ENCODE results near the gene EPHA10.
"Not testable (repeated sequence)": the region's sequence is repeated elsewhere in the genome, so short reads cannot be mapped to it uniquely, and the experiment has no call there.

The EPHA10 gene

DNA sequence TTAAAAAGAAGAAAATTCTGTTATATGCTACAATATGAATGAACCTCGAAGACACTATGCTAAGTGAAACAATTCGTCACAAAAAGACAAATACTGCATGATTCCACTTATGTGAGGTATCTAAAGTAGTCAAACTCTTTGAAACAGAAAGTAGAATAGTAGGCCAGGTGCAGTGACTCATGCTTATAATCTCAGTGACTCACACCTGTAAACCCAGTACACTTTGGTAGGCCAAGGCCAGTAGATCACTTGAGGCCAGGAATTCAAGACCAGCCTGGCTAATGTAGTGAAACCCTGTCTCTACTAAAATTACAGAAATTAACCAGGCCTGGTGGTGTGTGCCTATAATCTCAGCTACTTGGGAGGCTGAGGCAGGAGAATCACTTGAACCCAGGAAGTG is 25.7 kb downstream of the EPHA10 start:
- DNase-seq (ENCODE audit: extremely low spot score): no peak
- ChIA-PET CTCF (no interaction called here), POLR2A (no interaction called here)
- TF ChIP-seq, protein P1, sequence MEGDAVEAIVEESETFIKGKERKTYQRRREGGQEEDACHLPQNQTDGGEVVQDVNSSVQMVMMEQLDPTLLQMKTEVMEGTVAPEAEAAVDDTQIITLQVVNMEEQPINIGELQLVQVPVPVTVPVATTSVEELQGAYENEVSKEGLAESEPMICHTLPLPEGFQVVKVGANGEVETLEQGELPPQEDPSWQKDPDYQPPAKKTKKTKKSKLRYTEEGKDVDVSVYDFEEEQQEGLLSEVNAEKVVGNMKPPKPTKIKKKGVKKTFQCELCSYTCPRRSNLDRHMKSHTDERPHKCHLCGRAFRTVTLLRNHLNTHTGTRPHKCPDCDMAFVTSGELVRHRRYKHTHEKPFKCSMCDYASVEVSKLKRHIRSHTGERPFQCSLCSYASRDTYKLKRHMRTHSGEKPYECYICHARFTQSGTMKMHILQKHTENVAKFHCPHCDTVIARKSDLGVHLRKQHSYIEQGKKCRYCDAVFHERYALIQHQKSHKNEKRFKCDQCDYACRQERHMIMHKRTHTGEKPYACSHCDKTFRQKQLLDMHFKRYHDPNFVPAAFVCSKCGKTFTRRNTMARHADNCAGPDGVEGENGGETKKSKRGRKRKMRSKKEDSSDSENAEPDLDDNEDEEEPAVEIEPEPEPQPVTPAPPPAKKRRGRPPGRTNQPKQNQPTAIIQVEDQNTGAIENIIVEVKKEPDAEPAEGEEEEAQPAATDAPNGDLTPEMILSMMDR (IDR thresholded peaks at IDR 0.05; ENCODE audit: control extremely low read depth, extremely low read depth, low read depth, missing control alignments): no peak

DNA sequence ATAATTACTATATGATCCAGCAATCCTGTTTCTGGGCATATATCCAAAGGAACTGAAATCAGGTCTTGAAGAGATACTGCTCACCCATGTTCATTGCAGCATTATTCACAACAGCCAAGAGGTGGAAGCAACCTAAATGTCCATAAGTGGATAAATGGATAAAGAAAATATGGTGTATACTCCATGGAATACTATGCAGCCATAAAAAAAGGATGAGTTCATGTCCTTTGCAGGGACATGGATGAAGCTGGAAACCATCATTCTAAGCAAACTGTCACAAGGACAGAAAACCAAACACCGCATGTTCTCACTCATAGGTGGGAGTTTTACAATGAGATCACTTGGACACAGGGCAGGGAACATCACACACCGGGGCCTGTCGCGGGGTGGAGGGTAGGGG is 26.3 kb downstream of the EPHA10 start:
- DNase-seq (ENCODE audit: extremely low spot score); CTCF ChIA-PET; POLR2A ChIA-PET: not testable (repeated sequence)

DNA sequence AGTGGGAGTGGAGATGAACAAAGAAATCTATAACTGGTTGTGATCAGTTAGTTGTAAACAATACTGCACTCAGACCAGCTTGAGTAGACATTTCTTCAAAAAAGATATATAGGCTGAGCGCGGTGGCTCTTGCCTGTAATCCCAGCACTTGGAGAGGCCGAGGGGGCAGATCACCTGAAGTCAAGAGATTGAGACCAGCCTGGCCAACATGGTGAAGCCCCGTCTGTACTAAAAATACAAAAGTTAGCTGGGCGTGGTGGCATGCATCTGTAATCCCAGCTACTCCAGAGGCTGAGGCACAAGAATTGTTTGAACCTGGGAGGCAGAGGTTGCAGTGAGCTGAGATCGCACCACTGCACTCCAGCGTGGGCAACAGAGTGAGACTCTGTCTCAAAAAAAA is 26.9 kb downstream of the EPHA10 start:
- DNase-seq (ENCODE audit: extremely low spot score); POLR2A ChIA-PET; CTCF ChIA-PET: not testable (repeated sequence)

DNA sequence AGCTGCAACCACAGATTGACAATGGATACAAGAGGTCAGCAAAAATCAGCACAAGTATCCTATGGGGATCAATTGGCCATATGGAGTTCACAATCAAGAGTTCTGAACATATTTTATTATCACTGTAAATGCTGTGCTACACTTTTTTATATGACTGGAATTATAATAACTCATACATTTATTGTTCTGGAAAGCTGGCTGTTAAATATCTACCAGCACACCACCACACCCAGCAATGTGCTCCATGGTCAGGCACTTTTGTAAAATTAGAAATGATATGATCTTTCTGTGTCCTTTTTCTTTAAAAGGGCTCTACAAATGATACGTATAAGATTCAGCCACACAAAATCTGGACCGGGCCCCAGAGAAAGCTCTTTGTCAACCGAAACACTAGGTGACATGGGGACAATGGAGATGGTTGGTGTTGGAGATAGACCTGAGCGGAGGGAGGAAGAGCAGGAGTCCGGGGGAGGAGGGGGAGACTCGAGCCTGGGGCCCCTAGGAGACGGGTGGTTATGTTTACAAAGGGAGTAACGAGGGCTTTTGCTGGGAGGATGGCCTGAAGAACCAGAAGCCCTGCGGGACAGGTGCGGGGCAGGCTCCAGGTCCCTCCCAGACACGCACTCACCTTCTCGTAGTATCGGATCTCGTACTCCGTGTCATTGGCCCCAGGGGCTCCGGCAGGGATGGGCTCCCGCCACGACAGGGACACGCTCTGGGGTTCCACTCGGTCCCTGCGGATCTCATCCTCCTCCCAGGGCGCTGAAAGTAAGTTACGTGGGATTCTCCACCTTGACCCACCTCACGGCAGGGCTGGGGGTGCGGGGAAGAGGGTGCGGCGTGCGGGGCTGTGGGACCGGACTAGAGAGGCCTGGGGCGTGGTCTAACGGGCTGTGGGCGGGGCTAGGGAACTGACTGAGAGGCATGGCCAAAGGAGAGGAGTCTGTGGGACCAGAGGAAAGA is 30.0 kb downstream of the EPHA10 start:
- POLR2A ChIA-PET: no interaction called here
- peak; percentile 33 for DNase-seq (ENCODE audit: extremely low spot score)
- TF ChIP-seq, protein P1 (IDR thresholded peaks at IDR 0.05; ENCODE audit: control extremely low read depth, extremely low read depth, low read depth, missing control alignments): no peak
- CTCF ChIA-PET: no interaction called here

DNA sequence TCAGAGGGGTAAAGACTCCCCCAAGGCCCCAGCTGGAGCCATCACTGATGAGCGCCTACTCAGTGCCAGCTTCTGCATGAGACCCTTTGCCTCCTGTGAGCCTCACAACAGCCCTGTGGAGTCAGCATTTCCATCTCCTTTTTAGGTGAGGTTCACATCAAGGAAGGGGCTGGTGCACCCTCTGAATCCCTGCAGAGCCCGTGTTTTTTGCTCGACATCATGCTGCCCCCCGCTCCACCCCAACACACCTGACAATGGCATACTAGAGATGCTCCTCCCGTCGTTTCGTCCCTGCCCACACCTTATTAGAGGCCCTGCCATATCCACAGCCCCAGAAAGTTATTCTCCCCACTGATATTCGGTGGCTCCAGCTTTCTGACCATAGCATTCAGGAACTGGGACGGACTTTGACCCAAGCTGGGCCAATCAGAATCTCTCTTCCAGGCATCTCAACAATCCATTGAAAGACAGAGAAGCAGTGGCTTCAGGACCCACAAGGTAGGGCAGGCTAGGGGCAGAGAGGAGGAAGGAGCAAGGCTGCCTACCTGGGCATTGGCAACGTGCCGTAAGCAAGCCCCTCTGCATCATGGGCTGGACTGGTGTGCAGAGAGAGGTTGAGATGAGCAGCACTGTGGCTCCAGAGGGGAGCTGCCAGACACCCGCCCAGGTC is 32.7 kb downstream of the EPHA10 start:
- POLR2A ChIA-PET: no interaction called here
- TF ChIP-seq, protein P1 (IDR thresholded peaks at IDR 0.05; ENCODE audit: control extremely low read depth, extremely low read depth, low read depth, missing control alignments): no peak
- DNase-seq (ENCODE audit: extremely low spot score): no peak
- CTCF ChIA-PET: no interaction called here

DNA sequence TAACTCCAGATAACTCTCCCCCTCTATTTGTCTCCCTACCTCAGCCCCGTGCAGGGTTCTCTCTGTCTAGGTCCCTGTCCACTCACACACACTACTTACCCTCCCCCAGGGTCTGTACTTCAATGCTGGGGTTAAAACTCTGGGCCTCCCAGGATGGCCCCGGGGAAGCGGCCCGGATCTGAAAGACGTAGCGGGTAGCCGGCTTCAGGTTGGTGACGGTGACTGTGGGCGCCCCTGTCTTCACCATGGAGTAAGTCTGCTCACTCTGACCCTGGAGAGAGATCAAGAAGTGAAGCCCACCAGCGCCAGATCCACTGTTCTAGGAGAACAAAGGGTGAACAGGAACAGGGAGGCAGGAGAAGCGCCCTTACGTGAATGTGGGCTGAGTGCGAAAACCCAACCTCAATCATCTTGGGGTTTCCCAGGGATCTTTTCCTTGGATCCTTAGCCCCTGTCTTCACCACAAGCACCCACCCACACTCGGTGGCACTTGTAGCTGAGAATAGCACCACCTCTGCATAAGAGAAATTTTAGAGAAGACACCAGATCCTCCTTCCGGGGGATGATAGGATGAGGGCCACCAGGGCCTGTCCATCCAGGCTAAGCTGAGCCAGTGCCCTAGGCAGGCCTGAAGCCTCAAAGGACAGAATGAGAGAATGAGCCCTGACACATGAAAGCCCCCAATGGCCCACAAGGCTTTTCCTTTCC is 33.5 kb downstream of the EPHA10 start:
- CTCF ChIA-PET: no interaction called here
- TF ChIP-seq, protein P1 (IDR thresholded peaks at IDR 0.05; ENCODE audit: control extremely low read depth, extremely low read depth, low read depth, missing control alignments): no peak
- DNase-seq (ENCODE audit: extremely low spot score): no peak
- POLR2A ChIA-PET: no interaction called here

DNA sequence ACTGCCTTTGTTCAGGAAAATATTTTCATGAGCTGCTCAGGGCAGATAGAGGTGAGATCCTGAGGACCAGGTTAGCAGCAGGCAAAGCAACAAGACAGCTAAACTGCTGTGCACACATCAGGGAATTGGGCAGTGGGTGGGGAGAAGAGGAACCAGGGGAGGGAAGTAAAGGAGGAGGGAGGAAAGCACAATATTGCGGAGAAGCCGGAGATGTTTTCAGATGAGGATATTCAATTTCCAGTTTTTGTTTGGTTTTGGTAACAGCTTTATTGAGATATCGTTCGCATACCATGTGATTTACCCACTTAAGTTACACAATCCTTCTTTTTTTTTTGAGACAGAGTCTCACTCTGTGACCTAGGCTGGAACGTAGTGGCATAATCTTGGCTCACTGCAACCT is 34.5 kb downstream of the EPHA10 start:
- TF ChIP-seq, protein P1 (IDR thresholded peaks at IDR 0.05; ENCODE audit: control extremely low read depth, extremely low read depth, low read depth, missing control alignments): no peak
- POLR2A ChIA-PET: no interaction called here
- CTCF ChIA-PET: interaction anchor here (1.0 to 1.2 kb wide), 3 partner anchors 8 to 130 kb away, joined by 3 read pairs; no protein-coding TSS in a partner anchor
- no peak for DNase-seq (ENCODE audit: extremely low spot score)
